ENCODE results near the gene REXO1.

DNA sequence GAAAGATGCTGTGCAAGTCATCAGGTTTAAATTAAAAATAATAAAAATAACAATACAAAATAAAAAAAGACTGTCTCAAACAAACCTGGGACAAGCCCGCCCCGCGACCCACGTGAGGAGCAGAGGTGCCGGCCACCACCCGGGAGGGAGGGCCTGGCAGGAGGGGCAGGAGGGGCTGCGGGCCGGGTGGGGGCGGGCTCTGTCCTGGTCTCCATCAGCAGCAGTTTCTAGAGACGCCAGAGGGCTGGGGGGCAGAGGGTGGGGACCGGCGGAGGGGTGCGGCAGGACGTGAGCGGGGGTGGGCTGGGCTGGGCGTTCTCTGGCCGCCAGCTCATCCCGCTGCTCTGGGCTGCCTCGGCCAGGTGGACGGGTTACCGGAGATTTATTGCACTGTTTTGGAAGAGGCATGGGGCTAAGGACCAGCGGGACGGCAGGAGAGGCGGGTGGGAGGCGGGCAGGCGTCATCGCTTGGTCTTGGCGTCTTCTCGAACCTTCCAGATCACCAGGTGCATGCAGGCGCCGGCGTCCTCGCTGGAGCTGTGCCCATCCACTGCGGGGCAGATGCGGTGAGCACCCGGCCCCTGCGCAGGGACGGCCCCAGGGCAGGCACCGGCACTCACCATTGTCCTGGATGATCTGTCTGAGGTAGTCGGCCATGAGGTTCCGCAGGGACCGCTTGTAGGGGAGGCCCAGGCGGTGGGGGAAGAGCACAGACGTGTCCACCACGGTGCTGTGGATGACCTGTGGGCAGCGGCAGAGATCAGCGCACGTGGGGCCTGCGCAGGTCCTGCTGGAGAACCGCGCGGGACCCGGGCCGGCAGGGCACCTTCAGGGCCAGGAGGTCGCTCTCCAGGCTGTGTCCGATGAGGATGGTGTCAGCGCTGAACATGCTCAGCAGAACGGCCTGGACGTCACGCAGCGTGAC is 32.4 kb downstream of the REXO1 start:
- TF ChIP-seq, protein P1, sequence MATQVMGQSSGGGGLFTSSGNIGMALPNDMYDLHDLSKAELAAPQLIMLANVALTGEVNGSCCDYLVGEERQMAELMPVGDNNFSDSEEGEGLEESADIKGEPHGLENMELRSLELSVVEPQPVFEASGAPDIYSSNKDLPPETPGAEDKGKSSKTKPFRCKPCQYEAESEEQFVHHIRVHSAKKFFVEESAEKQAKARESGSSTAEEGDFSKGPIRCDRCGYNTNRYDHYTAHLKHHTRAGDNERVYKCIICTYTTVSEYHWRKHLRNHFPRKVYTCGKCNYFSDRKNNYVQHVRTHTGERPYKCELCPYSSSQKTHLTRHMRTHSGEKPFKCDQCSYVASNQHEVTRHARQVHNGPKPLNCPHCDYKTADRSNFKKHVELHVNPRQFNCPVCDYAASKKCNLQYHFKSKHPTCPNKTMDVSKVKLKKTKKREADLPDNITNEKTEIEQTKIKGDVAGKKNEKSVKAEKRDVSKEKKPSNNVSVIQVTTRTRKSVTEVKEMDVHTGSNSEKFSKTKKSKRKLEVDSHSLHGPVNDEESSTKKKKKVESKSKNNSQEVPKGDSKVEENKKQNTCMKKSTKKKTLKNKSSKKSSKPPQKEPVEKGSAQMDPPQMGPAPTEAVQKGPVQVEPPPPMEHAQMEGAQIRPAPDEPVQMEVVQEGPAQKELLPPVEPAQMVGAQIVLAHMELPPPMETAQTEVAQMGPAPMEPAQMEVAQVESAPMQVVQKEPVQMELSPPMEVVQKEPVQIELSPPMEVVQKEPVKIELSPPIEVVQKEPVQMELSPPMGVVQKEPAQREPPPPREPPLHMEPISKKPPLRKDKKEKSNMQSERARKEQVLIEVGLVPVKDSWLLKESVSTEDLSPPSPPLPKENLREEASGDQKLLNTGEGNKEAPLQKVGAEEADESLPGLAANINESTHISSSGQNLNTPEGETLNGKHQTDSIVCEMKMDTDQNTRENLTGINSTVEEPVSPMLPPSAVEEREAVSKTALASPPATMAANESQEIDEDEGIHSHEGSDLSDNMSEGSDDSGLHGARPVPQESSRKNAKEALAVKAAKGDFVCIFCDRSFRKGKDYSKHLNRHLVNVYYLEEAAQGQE (IDR thresholded peaks at IDR 0.05; ENCODE audit: insufficient read depth in 1 of 2, low read depth in 2 of 2, low read length in 2 of 2), result no peak
- TF ChIP-seq SIN3A (IDR thresholded peaks at IDR 0.05; ENCODE audit: borderline replicate concordance, insufficient read depth, low read length) (no peak), TAF1 (IDR thresholded peaks at IDR 0.05; ENCODE audit: borderline replicate concordance, insufficient read depth, low read length) (no peak)

All from PFSK-1 (cell line).